B cell (primary cell): ENCODE results near the gene SPRR2G. TPM values are rescaled to one million over a fixed set of nuclear protein-coding genes. Genes with fewer than 3 reads are reported as not detected.

Source experiments
- ATAC-seq: fragments of 200-7000 bp; cut with Tn5 transposase; one replicate; pipeline ENCODE4 v1.10.0; 2021; ENCODE audit warnings: low read depth, mild to moderate bottlenecking, moderate number of reproducible peaks, moderate library complexity
- CTCF ChIA-PET: fragments of 350-600 bp; sonication (Branson Sonifier 250); formaldehyde crosslinking; loops from one replicate; lab custom pipeline; 2021; ENCODE audit warnings: antibody characterized with exemption, inconsistent platforms; lab: Charles Lee
- POLR2A ChIA-PET: fragments of 350-600 bp; sonication (Branson Sonifier 250); formaldehyde crosslinking; loops from one replicate; lab custom pipeline; 2021; ENCODE audit warnings: antibody characterized with exemption; lab: Charles Lee
- DNase-seq: peaks from one replicate; pipeline ENCODE4 v3.0.0; 2013
- H2AFZ ChIP-seq: 2 replicates; pipeline ENCODE4 v1.6.1; 2012; ENCODE audit warnings: mild to moderate bottlenecking, low read depth, low read length; ENCODE audit not compliant: insufficient read depth, poor library complexity, severe bottlenecking
- H3K27ac ChIP-seq, 2 donors: 1 replicate in 1 of 2; 2 replicates in 1 of 2; pipeline ENCODE4 v1.5.1; 2012 to 2013; ENCODE audit warnings: low read length in 2 of 2, mild to moderate bottlenecking in 2 of 2, moderate library complexity in 1 of 2
- H3K27me3 ChIP-seq, 4 experiments: fragments of 200-600 bp in 1 of 4; sonication (generic) in 1 of 4; replicated peaks in 1 of 4; 1 replicate in 2 of 4; 2 replicates in 2 of 4; pipeline versions ENCODE4 v1.6.1 to v1.7.0; 2013 to 2016; ENCODE audit warnings: low read length in 3 of 4, mild to moderate bottlenecking in 2 of 4, mixed read lengths in 1 of 4, moderate library complexity in 1 of 4; ENCODE audit not compliant: insufficient read depth in 4 of 4, control insufficient read depth in 3 of 4; ENCODE audit errors: control extremely low read depth in 1 of 4
- H3K36me3 ChIP-seq, 2 experiments: replicated peaks in 1 of 2; 1 replicate in 1 of 2; 2 replicates in 1 of 2; pipeline versions ENCODE4 v1.6.1 to v1.7.1; 2013; ENCODE audit warnings: low read length in 1 of 2; ENCODE audit not compliant: insufficient read depth in 2 of 2, control insufficient read depth in 1 of 2; ENCODE audit errors: control extremely low read depth in 1 of 2, extremely low read depth in 1 of 2
- H3K4me1 ChIP-seq, 2 donors: fragments of 200-600 bp in 1 of 2; sonication (generic) in 1 of 2; 1 replicate in 1 of 2; 2 replicates in 1 of 2; pipeline versions ENCODE4 v1.5.1 to v1.6.1; 2013 to 2017; ENCODE audit warnings: low read length in 2 of 2; ENCODE audit not compliant: control insufficient read depth in 2 of 2, insufficient read depth in 2 of 2
- H3K4me2 ChIP-seq: replicated peaks from 2 replicates; pipeline ENCODE3; 2012; ENCODE audit warnings: mild to moderate bottlenecking, low read depth, low read length; ENCODE audit not compliant: poor library complexity, severe bottlenecking
- H3K4me3 ChIP-seq, 5 experiments: fragments of 200-600 bp in 1 of 5; sonication (generic) in 1 of 5; 1 replicate in 3 of 5; 2 replicates in 2 of 5; pipeline versions ENCODE4 v1.5.1 to v1.7.0; 2011 to 2016; ENCODE audit warnings: low read length in 4 of 5, mild to moderate bottlenecking in 4 of 5, low read depth in 2 of 5, control low read depth in 1 of 5, moderate library complexity in 1 of 5; ENCODE audit not compliant: insufficient read depth in 1 of 5; ENCODE audit errors: control extremely low read depth in 1 of 5, extremely low read depth in 1 of 5
- H3K79me2 ChIP-seq: fragments of 200-600 bp; sonication (generic); one replicate; pipeline ENCODE4 v1.6.0; 2016; ENCODE audit warnings: low read length; ENCODE audit not compliant: control insufficient read depth, insufficient read depth
- H3K9ac ChIP-seq: fragments of 200-600 bp; sonication (generic); 2 replicates; pipeline ENCODE4 v1.6.1; 2017; ENCODE audit warnings: mild to moderate bottlenecking, low read length, moderate library complexity
- H3K9me3 ChIP-seq, 3 donors: one replicate each; pipeline versions ENCODE4 v1.6.1 to v1.7.1; 2013; ENCODE audit warnings: low read length in 2 of 3; ENCODE audit not compliant: control insufficient read depth in 2 of 3, insufficient read depth in 1 of 3; ENCODE audit errors: control extremely low read depth in 1 of 3
- H4K20me1 ChIP-seq: 2 replicates; pipeline ENCODE4 v1.6.0; 2012; ENCODE audit warnings: mild to moderate bottlenecking, low read length; ENCODE audit not compliant: insufficient read depth, control insufficient read depth, poor library complexity, severe bottlenecking
- H3K27ac Mint-ChIP-seq: one replicate; pipeline ENCODE4 v1.8.0; 2021; ENCODE audit warnings: mixed read lengths
- H3K27me3 Mint-ChIP-seq: one replicate; pipeline ENCODE4 v1.8.0; 2021; ENCODE audit warnings: mixed read lengths
- H3K4me1 Mint-ChIP-seq: one replicate; pipeline ENCODE4 v1.8.0; 2021; ENCODE audit warnings: mixed read lengths
- H3K4me3 Mint-ChIP-seq: one replicate; pipeline ENCODE4 v1.8.0; 2021; ENCODE audit warnings: mixed read lengths
- H3K9me3 Mint-ChIP-seq: one replicate; pipeline ENCODE4 v1.8.0; 2022; ENCODE audit warnings: mixed read lengths; ENCODE audit not compliant: insufficient read depth
- EZH2 ChIP-seq: IDR thresholded peaks from 2 replicates; pipeline ENCODE4 v1.6.1; 2012; ENCODE audit warnings: borderline replicate concordance, low read depth, mild to moderate bottlenecking, moderate library complexity, low read length; ENCODE audit not compliant: insufficient read depth, poor library complexity, severe bottlenecking
- WGBS: methylation state at CpG from one replicate; pipeline ENCODE4 v1.1.5; 2013; ENCODE audit warnings: missing lambda C conversion rate; ENCODE audit not compliant: insufficient coverage; 5-methylcytosine and 5-hydroxymethylcytosine counted together
- intact Hi-C: fragments of 100-400 bp; cut with micrococcal nuclease; formaldehyde crosslinking; loops from one replicate; pipeline ENCODE4 v1.10.0; 2022
- polyA plus RNA-seq: library from polyadenylated mRNA; depleted of rRNA; stranded (reverse); fragments of >200 nt; gene quantifications from 2 replicates; pipeline ENCODE4 v1.2.3, GENCODE V29; 2012
- total RNA-seq, 2 donors: library from RNA; stranded (reverse); fragments of 120-200 nt in 1 of 2; gene quantifications; 1 replicate in 1 of 2; 2 replicates in 1 of 2; pipeline versions ENCODE4 v1.2.3 to v1.2.4, GENCODE V29; 2013 to 2022
- TF ChIP-seq, protein P1 (sequence below): fragments of 200-600 bp; IDR thresholded peaks from one replicate; pipeline ENCODE4 v1.8.0; 2022; ENCODE audit warnings: antibody characterized with exemption, mild to moderate bottlenecking

The SPRR2G gene
- total and polyA plus RNA-seq, 2 donors (not counting 1 experiment from before 2014, with no cell fraction given) = not detected

DNA sequence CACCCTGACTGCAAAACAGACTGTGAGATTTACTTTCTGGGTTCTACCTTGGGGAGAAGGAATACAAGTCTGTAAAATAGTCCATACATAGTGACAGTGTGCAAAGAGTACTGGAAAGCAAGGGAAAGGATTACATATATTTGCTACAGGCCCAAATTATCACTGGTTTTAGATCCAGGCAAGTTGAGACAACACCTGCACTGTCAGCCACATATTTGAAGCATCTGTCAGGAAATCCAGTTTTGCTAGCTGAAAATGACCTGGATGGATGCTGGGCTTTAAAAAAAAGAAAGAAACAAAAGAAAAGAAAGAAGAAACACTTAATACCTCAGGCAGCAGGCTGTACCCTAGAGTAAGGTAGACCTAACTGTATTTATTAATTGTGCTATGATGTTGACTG is 23.9 kb upstream of the SPRR2G start:
- no peak overlapping the region for H2AFZ ChIP-seq
- ChIA-PET POLR2A (no interaction called here), CTCF (no interaction called here)
- H3K4me1 ChIP-seq = no peaks in the 10 kb centered on the region
- peaks cover 31% of the 10 kb centered on the region for H3K27me3 Mint-ChIP-seq
- no peak overlapping the region for H3K9ac ChIP-seq
- no peak overlapping the region for H3K4me2 ChIP-seq
- no peaks in the 10 kb centered on the region for H3K4me1 Mint-ChIP-seq
- TF ChIP-seq, protein P1, sequence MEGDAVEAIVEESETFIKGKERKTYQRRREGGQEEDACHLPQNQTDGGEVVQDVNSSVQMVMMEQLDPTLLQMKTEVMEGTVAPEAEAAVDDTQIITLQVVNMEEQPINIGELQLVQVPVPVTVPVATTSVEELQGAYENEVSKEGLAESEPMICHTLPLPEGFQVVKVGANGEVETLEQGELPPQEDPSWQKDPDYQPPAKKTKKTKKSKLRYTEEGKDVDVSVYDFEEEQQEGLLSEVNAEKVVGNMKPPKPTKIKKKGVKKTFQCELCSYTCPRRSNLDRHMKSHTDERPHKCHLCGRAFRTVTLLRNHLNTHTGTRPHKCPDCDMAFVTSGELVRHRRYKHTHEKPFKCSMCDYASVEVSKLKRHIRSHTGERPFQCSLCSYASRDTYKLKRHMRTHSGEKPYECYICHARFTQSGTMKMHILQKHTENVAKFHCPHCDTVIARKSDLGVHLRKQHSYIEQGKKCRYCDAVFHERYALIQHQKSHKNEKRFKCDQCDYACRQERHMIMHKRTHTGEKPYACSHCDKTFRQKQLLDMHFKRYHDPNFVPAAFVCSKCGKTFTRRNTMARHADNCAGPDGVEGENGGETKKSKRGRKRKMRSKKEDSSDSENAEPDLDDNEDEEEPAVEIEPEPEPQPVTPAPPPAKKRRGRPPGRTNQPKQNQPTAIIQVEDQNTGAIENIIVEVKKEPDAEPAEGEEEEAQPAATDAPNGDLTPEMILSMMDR = no peak
- no peak for TF ChIP-seq EZH2
- no peak overlapping the region for H3K4me3 Mint-ChIP-seq
- intact Hi-C loops = no loop called here
- H3K27me3 ChIP-seq = peaks cover 0 to 7% (median 0%) of the 10 kb centered on the region in 4 experiments
- H3K9me3 ChIP-seq = no peaks in the 10 kb centered on the region
- ATAC-seq (no peak), DNase-seq (no peak)
- no peak overlapping the region for H3K4me3 ChIP-seq
- no peak overlapping the region for H3K27ac ChIP-seq
- no peaks in the 10 kb centered on the region for H3K36me3 ChIP-seq
- no peaks in the 10 kb centered on the region for H3K79me2 ChIP-seq
- no peaks in the 10 kb centered on the region for H4K20me1 ChIP-seq
- H3K27ac Mint-ChIP-seq = no peak overlapping the region
- H3K9me3 Mint-ChIP-seq = no peaks in the 10 kb centered on the region

DNA sequence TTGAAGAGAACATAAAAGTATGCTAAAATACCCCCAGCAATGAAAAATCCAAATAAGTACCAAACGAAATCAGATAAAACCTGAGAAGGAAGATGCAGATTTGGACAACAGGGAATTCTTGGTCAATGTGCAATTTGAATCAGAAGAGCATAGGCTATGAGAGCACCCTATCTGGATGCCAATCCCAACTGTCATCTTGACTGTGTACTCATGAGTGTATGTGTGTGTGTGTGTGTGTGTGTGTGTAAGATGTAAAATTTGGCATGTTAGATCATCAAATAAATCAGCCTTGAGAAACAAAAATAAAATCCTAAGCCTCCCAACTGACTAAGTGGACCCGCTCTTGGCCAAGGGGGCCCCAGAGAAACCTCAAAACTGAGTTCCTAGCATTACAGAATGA is 18.0 kb upstream of the SPRR2G start:
- POLR2A ChIA-PET = no interaction called here
- Histone ChIP-seq H3K4me1 (no peaks in the 10 kb centered on the region), H3K79me2 (no peaks in the 10 kb centered on the region), H3K27me3 (peaks cover 0 to 6% (median 2%) of the 10 kb centered on the region in 4 experiments), H3K9me3 (no peaks in the 10 kb centered on the region), H3K9ac (no peak overlapping the region), H3K4me2 (no peak overlapping the region), H3K4me3 (no peak overlapping the region), H3K27ac (no peak overlapping the region), H2AFZ (no peak overlapping the region), H3K36me3 (no peaks in the 10 kb centered on the region), H4K20me1 (no peaks in the 10 kb centered on the region)
- no peak for DNase-seq
- H3K27ac Mint-ChIP-seq = no peak overlapping the region
- intact Hi-C loops = no loop called here
- WGBS = no CpG with 5 or more reads among the region's 2 CpGs
- TF ChIP-seq EZH2 = no peak
- TF ChIP-seq, protein P1 = no peak
- H3K4me1 Mint-ChIP-seq = no peaks in the 10 kb centered on the region
- no peak overlapping the region for H3K4me3 Mint-ChIP-seq
- H3K9me3 Mint-ChIP-seq = no peaks in the 10 kb centered on the region
- ATAC-seq = no peak
- CTCF ChIA-PET = no interaction called here
- peaks cover 42% of the 10 kb centered on the region for H3K27me3 Mint-ChIP-seq
